ENCODE data around the gene ABCG1.
A peak's percentile ranks its signal among the peaks of the same experiment; 100 is the strongest.

Gene ABCG1

DNA sequence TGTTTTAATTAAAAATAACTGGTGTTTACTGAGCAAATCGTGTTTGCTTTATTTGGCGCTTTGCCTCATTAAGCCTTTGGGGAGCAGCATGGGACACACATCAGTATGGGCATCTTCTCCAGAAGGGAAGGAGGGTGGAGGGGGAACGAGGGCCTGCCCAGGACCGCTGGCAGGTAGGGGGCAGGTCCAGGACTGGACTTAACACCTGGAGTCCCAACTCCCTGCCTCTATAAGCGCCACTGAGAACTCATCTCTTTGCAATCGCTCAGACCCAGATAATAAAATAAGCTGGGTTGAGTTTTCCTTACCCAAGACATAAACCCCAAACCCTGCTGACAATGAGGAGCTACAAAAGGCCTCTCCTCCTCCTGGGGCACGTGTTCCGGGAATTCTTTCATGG is 15.1 kb downstream of the ABCG1 start:
- DNase-seq = no peak

DNA sequence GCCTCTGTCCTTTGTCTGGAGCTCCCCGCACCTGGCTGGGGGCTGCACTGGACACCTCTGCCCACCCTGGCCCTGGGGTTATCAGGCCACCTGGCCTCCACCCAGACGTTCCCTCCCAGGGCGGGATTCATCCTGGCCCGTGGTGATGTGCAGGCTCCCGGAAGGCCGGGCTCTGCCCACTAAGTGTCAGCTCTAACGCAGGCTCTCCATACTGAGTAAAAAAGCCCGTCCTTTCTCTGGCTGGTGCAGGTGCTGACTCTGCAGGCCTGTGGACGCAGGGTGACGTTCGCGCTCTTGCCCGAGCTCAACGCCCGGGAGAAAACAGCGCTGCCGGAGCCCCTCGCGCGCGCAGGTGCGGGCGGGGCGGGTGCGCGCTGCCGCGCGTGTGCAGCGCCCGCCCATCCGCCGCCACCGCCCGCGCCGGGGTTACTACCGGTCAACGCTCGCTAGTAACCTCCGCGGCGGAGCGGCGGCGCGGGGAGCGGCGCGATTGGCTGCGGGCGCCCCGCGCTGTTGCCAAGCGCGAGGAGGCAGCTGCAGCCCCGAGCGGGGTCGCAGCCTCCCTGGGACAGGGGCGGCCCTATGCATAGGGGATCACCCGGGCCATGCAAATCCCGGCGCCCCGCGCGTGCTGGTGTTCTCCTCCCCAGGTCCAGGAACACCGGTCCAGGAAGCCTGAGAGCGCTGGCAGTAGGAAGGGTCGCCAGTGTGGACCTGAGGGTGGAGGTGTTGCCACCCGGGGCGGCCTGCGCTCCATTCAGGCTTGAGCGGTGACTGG is 15.7 kb downstream of the ABCG1 start:
- peak; percentile 59 for DNase-seq

DNA sequence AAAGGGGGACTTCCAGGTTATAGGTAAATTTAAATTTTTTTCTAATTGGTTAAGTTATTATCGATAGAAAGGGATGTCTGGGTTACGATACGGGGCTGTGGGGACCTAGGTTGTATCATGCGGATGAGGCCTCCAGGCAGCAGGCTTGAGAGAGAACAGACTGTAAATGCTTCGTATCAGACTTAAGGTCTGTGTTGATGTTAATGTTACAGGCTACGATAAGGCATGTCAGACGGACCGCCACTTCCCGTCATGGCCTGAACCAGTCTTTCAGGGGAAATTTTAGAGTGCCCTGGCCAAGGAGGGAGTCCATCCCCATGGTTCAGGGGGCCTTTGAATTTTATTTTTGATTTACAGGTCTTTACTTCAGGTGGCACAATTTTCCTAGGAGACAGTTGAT is 16.7 kb downstream of the ABCG1 start:
- peak; percentile 30 for DNase-seq

DNA sequence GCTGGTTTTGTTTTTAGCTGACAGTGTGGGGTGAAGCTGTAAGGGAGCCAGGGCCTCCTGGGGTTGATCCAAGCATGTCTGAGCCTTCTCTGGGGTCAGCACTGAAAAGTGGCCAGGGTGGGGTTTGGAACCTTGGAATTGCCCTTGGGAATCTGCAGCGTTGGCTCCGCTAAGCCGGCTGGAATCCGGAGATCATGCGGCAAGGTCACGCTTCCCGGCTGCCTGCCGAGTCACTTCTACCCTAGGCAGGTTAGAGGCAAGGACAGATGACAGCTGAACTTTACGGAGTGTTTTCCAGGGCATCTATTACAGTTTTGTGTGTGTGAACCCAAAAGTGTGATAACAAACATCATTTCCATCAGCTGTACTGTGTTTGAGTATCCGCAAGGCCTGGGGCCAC is 17.1 kb downstream of the ABCG1 start:
- no peak for DNase-seq

DNA sequence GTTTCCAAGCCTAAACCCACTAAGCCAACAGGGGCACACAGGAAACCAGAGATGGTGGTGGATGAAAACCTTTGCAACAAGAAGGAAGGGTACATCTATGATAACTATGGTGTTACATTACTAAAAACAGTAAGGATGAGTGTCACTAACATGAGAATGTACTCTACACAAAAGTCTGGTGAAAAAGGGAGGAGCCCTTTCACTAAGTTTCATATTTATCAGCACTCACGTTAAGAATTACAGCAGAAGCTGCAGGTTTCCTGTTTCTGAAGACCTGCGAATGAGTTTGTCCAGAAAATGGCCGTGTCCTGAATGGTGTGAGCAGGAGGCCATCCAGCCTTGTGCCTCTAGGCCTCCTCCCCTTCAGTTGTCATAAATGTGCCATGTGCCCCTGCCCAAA is 17.8 kb downstream of the ABCG1 start:
- no peak for DNase-seq

DNA sequence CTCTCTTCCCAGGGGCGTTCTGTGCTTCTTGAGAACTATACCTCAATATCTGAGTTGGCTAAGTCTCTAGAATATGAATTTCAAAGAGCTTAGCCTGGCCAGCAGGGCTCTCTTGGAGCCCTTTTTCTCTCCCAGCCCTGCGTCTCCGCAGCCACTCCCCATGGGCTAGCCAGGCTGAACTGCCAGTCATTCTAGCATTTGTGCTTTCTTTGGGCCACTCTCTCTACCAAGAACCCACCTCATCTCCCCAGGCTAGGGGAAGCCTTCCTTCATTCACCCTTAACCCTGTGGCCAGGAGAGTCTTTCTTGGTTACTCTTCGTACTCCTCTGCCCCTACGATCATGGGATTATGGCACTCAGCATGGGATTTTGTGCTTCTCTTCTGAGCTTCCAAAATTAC is 18.2 kb downstream of the ABCG1 start:
- DNase-seq = no peak

DNA sequence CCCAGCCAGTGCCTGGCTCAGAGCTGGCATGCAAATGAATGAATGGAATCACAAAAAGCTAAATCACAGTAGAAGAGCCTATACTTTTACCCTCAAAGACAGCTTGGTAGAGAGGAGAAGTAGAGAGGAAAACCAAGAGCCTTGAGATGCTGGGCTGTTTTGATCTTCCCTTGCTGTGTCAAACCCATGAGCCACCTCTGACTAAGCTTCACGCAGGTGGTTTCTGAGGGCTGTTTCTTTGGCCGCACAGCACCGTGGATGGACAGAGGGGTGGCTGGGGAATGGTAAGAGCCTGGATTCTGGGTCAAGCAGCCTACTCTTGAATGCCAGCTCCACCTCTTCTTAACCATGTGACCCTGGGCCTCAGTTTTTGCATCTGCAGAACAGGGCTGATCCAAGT is 18.6 kb downstream of the ABCG1 start:
- DNase-seq = no peak

DNA sequence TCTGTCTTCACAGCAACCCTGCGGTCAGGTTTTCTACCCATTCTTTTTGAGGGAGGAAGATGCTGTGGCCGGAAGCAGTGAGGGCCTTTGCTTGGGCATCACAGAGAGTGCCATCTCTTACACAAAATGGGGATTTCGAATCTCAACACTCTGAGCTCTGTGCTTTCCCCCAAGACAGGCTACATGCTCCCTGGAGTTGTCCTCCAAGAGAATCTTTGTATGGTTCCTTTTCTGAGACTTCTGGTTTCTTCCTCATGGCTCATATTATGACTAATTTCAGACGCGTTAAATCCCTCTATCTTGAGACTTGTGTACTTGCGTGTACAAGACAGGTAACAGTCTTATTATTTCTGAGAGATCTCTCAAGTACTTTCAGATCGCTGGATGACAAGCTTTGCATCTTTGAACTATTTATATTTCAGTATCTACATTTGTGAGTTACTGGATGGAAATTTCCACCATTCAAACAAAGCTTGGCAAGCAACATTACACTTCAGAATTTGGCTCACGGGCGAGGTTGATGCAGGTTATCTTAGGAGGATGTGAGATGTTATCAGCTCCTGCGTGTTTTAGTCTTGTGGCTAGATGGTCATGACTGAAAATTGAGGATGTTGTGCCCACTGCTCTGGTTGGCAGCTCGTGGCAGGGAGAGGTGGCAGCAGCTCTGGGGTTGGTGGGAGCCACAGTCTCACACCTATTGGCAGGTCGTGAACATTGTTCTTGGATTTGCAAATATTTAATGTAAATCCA is 19.4 kb downstream of the ABCG1 start:
- no peak for DNase-seq

DNA sequence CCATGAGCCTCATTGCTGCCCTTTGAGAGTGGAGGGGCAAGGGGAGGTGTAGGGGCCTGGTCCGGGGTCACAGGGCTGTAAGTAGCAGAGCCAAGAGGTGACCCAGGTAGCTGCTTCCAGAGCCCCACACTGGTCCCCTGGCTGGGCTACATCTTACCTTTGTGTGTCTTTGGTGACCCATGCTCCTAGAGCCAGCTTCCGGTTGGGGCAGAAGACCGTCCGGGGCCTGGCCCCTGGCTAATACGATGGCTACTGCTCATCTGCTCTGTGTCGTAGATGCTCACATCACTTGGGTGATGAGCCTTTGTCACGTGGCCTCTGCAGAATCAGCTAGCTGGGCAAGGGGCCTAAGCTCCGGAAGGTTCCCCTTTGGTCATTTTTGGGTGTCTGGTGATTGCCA is 20.6 kb downstream of the ABCG1 start:
- no peak for DNase-seq

DNA sequence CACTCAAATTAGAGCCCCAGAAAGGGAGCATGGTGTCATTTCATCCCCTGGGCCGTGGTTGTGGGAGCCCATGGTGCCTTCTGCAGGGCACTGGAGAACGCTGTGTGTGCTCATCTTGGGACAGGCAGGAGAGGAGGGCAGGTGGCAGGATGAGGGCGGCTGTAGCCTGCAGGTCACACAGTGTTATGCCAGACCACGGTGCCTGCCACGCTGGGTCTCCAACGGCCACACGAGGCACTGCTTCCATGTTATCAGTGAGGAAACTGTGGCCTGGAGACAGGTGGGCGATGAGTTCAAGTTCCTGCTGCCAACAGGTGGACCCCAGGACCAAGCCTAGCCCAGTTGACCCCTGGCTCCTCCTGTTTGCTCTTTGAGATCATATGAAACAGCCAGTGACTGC is 21.0 kb downstream of the ABCG1 start:
- DNase-seq = no peak

DNA sequence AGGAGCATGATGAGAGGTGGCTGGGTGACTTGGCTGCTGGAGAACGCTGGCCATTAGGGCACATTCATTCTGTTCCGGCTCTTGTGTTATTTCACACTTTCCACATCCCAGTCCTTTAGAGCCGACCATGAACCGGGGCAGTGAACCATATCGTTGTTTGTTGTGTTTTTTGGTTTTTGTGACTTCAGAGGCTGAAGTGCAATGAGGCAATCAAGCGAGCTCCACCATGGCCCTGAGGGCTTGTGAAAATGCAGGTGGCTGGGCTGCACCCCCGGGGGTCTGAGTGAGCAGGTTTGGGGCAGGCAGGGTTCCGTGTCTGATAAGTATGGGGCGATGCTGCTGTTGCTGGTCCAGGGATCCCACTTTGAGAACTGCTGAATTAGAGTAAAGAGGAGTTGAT is 23.7 kb downstream of the ABCG1 start:
- DNase-seq = no peak

DNA sequence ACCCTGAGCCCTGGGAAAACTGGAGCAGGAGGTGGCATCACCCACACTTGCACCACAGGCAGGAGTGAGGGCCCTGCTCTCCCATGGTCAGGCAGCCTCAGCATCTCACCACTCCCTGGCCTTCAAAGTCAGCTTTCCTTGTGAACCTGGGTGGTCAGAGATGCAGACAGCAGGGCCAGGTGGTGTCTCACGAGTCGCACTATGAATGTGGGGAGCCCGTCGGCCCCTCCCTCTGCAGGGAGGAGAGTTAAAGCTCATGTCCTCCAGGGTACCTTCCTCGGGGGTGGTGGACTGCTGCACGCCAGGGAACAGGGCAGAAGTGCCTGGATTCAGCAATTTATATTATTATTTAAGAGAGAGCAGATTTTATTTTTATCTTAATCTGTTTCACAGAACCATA is 24.1 kb downstream of the ABCG1 start:
- no peak for DNase-seq

DNA sequence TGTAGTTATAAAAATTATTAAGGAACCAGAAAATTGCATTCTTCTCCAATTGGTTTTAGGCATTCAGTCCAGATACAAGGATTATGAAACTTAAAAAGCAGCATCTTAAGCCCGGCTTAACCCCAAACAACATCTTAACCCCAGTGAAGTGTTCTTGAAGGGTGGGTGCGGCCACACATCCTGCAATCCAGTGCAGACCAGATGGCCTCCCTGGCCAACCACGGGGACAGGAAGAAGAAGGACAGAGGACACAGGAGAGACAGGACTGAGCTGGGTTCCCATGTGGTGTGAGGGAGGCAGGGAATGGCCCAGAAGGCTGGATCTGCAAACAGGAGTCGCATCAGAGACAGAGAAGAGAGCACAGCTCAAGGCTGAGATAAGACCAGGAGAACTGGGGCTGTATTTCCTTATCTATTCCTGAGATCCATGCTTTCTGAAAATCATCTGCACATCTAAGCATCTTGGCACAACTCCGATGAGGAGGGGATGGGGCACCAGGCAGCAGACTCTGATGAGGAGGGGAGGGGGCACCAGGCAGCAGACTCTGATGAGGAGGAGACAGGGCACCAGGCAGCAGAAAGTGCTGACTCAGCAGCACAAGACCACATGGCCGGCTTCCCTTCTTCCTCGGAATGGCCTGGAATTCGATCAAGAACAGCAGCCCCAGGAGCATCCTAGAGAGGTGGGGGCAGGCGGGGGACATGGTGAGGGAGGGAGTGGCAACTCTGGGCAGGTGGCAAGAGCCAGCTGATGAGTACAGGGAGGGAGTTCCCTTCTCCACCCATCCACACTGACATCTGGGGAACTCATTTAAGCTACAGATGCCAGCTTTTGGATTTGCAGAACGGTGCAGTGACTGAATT is 26.6 kb downstream of the ABCG1 start:
- no peak for DNase-seq

DNA sequence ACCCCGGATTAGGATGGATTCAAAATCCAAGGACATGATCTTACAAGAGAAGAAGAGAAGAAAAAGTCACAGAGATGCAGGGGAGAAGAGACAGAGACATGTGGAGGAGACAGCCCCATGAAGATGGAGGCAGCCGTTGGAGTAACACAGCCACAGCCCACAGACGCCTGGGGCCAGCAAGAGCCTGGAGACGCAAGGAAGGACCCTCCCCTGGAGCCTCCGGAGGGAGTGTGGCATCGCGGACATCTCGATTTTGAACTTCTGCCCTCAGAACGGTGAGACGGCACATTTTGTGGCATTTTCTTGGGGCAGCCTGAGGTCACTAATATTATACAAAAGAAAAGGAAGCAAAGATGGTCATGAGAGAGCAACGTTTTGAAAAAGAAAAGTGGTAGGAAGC is 28.8 kb downstream of the ABCG1 start:
- DNase-seq = no peak

DNA sequence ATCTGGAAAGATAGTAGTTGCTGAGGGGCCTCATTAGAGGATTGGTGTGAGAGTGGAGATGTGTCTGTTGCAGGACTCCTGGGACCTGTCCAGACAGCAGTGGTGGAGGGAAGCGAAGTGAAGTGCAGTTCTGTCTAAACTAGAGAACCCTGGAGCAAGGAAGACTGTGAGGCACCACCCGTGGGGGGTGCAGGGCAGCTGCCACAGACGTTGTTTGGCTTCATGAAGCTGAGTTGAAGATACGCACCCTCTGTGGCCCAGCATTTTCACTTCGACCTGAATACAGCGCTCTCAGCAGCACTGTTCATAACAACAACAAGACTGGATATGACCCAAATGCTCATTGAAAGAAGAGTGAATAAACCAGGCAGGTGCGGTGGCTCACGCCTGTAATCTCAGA is 29.3 kb downstream of the ABCG1 start:
- no peak for DNase-seq

DNA sequence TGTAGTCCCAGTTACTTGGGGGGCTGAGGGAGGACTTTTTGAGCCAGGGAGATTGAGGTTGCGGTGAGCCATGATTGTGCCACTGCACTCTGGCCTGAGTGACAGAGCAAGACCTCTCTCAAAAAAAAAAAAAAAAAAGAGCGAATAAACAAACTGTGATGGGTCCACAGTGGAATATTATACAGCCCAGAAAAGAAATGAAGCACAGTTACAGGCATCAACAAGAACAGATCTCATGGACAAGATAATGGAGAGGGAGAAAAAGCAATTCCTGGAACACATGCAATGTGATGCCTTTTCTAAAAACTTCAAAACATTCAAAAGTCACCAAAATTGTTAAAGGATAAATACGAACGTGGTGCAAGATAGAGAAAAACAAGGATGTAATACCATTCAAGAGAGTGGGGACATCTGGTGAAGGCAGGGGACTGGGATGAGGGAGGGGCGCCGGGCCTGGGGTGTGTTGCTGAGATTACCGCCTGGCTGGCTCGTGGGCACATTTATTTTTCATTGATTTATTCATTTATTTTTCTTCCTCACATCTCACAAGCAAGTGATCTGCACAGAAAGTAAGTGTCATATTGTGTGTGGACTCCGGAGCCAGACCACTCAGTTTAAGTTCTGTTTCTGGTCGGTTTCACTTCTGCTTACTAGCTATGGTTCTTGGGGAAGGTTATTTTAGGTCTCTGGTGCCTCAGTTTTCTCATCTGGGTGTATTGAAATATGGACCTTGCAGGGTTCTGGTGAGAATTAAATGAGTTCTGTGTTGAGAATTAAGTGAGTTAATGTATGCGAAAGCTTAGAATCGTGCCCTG is 30.1 kb downstream of the ABCG1 start:
- no peak for DNase-seq

DNA sequence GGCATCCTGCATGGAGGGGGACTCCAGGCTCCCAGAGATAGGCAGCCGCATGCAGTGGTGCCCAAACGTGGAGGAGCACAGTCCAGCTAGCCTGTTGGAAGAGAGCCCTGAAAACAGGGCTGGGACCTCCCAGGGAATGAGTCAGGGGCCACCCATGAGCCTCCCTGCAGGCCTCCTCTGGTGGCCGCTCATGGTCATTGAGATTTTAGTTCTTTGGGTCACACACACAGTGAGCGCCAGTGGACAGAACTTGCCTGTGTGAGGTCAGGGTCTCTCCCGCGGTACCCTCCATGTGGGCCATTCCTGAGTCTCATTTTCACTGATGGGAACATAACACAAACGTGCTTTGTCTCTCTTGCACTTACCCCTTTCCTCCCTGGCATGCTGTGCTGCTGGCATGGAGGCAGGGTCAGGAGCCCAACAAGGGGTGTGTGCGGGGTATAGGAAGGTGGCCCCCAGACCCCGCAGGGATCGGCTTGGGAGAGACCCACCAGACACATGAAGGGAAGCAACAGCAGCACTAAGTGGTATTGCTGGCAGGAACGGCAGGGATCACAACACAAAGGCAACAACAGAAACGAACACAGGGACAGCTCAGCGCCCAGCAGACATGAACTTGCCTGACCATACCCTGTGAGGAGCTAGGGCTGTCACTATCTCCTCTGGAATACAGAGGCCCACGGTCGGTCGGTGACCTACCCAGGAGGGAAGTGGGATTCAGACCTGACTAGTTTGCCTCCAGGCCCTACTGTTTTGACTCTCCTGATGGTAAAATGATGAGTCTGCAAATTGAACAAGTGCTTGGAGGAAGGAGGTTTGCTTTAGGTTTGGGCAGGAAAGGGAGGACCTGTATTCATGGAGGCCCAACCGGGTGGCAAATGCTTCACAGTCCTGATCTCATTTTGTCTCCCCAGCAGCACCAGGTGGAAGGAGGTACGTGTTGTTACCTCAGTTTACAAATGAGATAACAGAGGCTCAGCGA is 31.8 kb downstream of the ABCG1 start:
- no peak for DNase-seq

DNA sequence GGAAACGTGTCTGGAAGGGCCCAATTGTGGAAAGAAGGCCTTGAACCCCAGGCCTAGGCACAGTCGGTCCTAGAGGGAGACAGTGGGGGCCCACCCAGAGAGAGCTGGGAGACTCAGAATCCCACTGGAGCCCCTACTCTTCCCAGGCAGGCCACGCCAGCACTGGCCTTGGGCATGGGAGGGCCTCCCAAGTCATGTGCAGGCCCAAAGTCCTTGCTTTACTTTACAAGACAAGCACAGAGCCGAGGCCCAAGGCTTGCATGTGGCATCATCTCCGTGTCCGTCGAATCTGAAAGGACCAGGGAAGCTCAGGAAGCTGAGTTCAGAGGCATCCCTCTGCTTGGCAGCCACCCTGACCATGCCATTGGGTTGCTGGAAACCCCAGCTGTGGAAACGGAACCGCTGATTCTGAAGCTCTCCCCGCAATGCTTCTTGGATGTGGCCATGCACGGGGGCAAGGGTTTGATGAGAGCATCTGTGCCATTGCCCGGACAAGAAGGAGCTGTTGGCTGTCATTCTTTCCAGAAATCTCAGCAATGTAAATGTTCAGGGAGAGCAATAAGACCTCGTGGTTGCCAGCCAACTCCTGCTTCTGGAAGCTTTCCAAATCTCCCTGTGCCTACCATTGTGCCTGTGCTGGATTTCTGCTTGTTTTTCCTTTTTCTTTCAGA is 32.8 kb downstream of the ABCG1 start:
- DNase-seq = no peak

DNA sequence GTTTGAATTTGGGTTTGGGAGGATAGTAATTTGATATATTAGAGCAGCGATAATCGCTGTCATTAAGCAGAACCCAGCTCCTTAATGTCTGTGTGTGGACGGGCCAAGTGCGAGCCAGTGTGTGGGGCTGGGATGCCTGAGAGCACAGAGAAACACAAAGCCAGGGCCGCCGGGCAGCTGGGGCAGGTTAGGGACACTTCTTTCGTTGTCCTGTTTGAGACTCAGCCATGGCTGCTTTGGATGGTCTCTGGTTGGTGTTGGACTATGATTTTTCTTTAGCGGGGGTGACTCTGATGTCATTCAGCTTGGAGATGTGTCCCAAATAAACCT is 33.4 kb downstream of the ABCG1 start:
- no peak for DNase-seq

DNA sequence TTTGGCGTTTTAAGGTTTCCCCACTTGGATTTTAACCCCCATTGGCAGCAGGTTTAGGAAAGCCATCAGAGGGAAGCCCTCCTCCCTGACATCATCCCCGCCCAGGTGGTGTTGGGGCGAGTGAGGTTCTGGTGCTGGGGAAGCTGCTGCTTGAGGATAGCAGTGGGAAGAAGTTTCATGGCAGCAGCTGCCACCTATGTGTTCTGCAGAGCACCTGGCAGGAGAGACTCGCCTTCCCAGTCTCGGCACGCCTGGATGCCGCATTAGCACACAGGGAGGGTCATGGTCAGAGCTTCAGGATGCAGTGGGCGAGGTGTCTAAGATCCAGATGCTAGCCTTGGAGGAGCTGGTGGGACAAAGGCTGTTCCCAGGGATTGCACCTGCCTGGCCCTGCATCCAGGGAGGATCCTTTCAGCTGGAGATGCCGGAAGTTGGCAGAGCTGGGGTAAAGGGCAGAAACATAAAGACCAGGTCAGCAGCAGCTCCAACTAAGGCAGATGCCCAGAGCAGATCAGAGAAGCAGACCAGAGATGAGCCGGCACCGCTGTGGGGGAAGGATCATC is 33.9 kb downstream of the ABCG1 start:
- no peak for DNase-seq

DNA sequence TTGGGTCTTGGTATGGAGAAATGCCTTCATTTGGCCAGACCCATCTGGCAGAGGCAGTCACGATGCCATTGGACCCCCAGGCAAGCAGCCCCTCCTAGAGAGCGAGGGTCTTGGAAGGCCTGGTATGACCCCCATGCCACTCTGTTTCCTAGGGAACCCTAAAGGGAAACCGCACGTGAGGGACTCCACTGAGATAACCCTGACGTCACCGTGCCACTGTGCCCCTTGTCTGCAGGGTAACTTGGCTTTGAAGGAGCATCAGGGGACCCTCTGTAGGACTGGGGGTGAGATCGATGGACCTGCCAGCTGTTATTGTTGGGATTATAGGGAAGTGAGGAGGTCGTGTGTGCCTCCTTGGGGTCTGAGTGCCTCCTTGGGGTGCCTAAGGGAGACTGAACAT is 34.5 kb downstream of the ABCG1 start:
- DNase-seq = no peak

Data from hematopoietic multipotent progenitor cell treated with erythropoietin and hydrocortisone succinate and interleukin-3 and kit ligand, for 6 days (in vitro differentiated cells).